ENCODE results near the gene EEFSEC.

- TF ChIP-seq, protein P1, sequence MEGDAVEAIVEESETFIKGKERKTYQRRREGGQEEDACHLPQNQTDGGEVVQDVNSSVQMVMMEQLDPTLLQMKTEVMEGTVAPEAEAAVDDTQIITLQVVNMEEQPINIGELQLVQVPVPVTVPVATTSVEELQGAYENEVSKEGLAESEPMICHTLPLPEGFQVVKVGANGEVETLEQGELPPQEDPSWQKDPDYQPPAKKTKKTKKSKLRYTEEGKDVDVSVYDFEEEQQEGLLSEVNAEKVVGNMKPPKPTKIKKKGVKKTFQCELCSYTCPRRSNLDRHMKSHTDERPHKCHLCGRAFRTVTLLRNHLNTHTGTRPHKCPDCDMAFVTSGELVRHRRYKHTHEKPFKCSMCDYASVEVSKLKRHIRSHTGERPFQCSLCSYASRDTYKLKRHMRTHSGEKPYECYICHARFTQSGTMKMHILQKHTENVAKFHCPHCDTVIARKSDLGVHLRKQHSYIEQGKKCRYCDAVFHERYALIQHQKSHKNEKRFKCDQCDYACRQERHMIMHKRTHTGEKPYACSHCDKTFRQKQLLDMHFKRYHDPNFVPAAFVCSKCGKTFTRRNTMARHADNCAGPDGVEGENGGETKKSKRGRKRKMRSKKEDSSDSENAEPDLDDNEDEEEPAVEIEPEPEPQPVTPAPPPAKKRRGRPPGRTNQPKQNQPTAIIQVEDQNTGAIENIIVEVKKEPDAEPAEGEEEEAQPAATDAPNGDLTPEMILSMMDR (conservative IDR thresholded peaks at IDR 0.05): no peak
- TF ChIP-seq EZH2 (IDR thresholded peaks at IDR 0.05; ENCODE audit: low read depth): no peak
Observed at GRCh38 chr3:128254066-128254590, 100.8 kb downstream of the EEFSEC start.
